ENCODE measurements around the gene KMT2D. TPM values are rescaled to one million over a fixed set of nuclear protein-coding genes. Genes with fewer than 3 reads are reported as not detected.
A peak's percentile ranks its signal among the peaks of the same experiment; 100 is the strongest.

KMT2D gene, protein sequence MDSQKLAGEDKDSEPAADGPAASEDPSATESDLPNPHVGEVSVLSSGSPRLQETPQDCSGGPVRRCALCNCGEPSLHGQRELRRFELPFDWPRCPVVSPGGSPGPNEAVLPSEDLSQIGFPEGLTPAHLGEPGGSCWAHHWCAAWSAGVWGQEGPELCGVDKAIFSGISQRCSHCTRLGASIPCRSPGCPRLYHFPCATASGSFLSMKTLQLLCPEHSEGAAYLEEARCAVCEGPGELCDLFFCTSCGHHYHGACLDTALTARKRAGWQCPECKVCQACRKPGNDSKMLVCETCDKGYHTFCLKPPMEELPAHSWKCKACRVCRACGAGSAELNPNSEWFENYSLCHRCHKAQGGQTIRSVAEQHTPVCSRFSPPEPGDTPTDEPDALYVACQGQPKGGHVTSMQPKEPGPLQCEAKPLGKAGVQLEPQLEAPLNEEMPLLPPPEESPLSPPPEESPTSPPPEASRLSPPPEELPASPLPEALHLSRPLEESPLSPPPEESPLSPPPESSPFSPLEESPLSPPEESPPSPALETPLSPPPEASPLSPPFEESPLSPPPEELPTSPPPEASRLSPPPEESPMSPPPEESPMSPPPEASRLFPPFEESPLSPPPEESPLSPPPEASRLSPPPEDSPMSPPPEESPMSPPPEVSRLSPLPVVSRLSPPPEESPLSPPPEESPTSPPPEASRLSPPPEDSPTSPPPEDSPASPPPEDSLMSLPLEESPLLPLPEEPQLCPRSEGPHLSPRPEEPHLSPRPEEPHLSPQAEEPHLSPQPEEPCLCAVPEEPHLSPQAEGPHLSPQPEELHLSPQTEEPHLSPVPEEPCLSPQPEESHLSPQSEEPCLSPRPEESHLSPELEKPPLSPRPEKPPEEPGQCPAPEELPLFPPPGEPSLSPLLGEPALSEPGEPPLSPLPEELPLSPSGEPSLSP (N-terminal part only)
- total RNA-seq, result 24.6 and 28.6 TPM in 2 replicates

GRCh38 chr12:49060237-49061156 is at the start of gene KMT2D:
Gene KMT2D (minus strand): TSS chr12:49060794. CDS start chr12:49055324, 5,470 bp downstream.
- DNase-seq (ENCODE audit: insufficient read length, low spot score, missing footprints), result peak; percentile 99
- Histone ChIP-seq H3K4me2 (ENCODE audit: insufficient read depth, low read length) (peak within 1 kb of the TSS; percentile 97), H3K79me2 (ENCODE audit: insufficient read depth, low read length) (peaks cover 57% of the 10 kb centered on the region), H3K27me3 (ENCODE audit: insufficient read depth, low read length) (no peaks in the 10 kb centered on the region), H3K36me3 (ENCODE audit: insufficient read depth, low read length) (no peaks in the 10 kb centered on the region), H3K27ac (ENCODE audit: low read depth, low read length) (peak within 1 kb of the TSS; percentile 89), H3K9me3 (ENCODE audit: low read depth, low read length) (no peaks in the 10 kb centered on the region), H4K20me1 (ENCODE audit: insufficient read depth, low read length) (peaks cover 39% of the 10 kb centered on the region), H3K4me3 (ENCODE audit: insufficient read depth, low read length) (peak within 1 kb of the TSS; percentile 93), H3K4me1 (ENCODE audit: insufficient read depth, low read length) (peaks cover 44% of the 10 kb centered on the region), H2AFZ (ENCODE audit: low read length) (peak within 1 kb of the TSS; percentile 97)
- peak; percentile 7 for TF ChIP-seq CTCF (IDR thresholded peaks at IDR 0.05; ENCODE audit: extremely low read depth, low read depth, low read length)

DNA sequence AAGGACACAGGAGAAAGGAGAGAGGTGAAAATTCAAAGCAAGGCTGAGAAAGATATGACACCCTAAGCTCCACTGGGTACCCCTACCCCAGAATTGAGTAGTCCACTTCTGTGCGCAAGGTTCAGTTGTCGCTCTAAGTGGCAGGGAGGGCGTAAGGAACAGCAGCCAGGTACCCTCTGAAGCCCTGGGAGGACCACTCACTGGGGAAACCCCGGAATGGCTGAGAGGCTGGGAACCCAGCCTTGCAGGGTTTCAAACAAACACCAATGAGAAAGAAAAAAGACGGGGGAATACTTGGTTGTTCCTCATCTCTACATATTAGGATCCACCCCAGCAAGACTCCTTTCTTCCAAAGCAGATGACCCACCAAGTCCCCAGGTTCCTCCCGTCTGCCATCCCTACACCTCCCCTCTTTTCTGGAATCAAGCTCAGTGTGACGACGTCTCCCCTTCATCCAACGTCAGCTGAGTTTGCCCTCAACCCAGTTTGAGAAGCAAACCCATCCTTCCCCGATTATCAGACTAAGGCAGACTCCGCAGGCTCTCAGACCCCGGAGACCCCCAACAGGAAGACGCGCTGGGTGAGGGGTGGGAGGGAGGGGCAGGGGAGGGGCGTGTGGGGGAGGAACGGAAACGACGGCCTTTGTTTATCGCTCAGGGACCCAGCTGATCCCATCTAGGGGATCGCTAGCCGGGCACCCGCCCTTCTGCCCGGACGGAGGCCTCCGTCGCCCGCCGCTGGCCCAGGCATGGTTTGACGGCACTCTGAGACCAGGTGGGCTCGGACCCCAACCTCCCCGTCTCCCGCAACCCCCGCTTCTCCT is 49.3 kb upstream of the KMT2D start:
- Histone ChIP-seq H3K4me3 (ENCODE audit: insufficient read depth, low read length) (peak overlapping the region; percentile 99), H3K4me2 (ENCODE audit: insufficient read depth, low read length) (peak overlapping the region; percentile 97), H4K20me1 (ENCODE audit: insufficient read depth, low read length) (peaks cover 28% of the 10 kb centered on the region), H3K4me1 (ENCODE audit: insufficient read depth, low read length) (peaks cover 29% of the 10 kb centered on the region), H3K79me2 (ENCODE audit: insufficient read depth, low read length) (peaks cover 43% of the 10 kb centered on the region), H3K27me3 (ENCODE audit: insufficient read depth, low read length) (no peaks in the 10 kb centered on the region), H3K9me3 (ENCODE audit: low read depth, low read length) (no peaks in the 10 kb centered on the region), H2AFZ (ENCODE audit: low read length) (peak overlapping the region; percentile 93), H3K36me3 (ENCODE audit: insufficient read depth, low read length) (no peaks in the 10 kb centered on the region), H3K27ac (ENCODE audit: low read depth, low read length) (peak overlapping the region; percentile 80)
- TF ChIP-seq CTCF (IDR thresholded peaks at IDR 0.05; ENCODE audit: extremely low read depth, low read depth, low read length), result no peak
- DNase-seq (ENCODE audit: insufficient read length, low spot score, missing footprints), result peak; percentile 77

DNA sequence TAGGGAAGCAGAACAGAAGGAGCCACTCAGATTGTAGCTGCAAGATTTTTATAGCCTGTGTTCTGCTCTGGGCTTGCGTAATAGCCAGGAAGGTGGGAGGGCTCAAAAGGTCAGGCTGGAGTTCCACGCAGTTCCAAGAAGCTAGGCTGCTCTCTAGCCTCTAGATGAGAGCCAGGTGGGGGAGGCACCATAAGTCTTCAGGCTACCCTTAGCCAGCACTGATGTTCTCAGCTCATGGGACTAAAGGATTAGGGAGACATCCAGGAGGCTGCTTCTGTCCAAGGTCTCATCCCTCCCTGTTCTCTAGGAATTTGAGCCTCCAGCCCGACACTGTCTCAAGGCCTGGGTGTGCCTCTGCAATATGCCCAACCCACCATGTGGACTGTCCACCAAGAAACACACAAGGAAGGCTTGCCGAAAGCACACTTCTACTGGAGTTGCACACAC is 48.4 kb upstream of the KMT2D start:
- H3K4me3 ChIP-seq (ENCODE audit: insufficient read depth, low read length), result peak overlapping the region; percentile 99
- H2AFZ ChIP-seq (ENCODE audit: low read length), result no peak overlapping the region
- H3K27me3 ChIP-seq (ENCODE audit: insufficient read depth, low read length), result no peaks in the 10 kb centered on the region
- peak; percentile 42 for DNase-seq (ENCODE audit: insufficient read length, low spot score, missing footprints)
- H3K36me3 ChIP-seq (ENCODE audit: insufficient read depth, low read length), result no peaks in the 10 kb centered on the region
- H3K4me2 ChIP-seq (ENCODE audit: insufficient read depth, low read length), result peak overlapping the region; percentile 97
- TF ChIP-seq CTCF (IDR thresholded peaks at IDR 0.05; ENCODE audit: extremely low read depth, low read depth, low read length), result no peak
- peaks cover 32% of the 10 kb centered on the region for H4K20me1 ChIP-seq (ENCODE audit: insufficient read depth, low read length)
- H3K79me2 ChIP-seq (ENCODE audit: insufficient read depth, low read length), result peaks cover 46% of the 10 kb centered on the region
- H3K9me3 ChIP-seq (ENCODE audit: low read depth, low read length), result no peaks in the 10 kb centered on the region
- peaks cover 29% of the 10 kb centered on the region for H3K4me1 ChIP-seq (ENCODE audit: insufficient read depth, low read length)
- peak overlapping the region; percentile 56 for H3K27ac ChIP-seq (ENCODE audit: low read depth, low read length)
